GDM1 (cell line): Measurements from ENCODE around the gene MLYCD.

Experiments
- DNase-seq: peaks from one replicate; lab custom pipeline; 2025; lab: John Stamatoyannopoulos, UW

MLYCD gene

DNA sequence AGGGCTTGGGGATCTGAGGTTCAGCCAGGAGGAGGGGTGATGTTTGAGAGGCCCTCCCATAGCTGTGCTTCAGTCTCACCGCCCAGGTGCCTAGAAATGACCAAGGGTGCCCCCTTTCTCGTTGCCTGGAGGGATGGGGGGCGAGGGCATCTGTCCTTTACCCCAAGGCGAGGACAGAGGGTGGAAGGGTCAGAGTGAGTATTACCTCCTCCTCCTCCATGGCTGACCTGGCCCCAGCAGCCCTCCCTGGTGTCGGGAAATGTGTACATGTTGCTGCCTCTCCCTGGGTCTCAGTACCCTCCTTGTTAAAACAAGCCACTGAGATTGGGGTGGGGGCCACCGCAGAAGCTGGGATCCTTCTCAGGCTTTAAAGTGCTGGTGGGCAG lies 71.5 kb downstream of the MLYCD start:
- no peak for DNase-seq

DNA sequence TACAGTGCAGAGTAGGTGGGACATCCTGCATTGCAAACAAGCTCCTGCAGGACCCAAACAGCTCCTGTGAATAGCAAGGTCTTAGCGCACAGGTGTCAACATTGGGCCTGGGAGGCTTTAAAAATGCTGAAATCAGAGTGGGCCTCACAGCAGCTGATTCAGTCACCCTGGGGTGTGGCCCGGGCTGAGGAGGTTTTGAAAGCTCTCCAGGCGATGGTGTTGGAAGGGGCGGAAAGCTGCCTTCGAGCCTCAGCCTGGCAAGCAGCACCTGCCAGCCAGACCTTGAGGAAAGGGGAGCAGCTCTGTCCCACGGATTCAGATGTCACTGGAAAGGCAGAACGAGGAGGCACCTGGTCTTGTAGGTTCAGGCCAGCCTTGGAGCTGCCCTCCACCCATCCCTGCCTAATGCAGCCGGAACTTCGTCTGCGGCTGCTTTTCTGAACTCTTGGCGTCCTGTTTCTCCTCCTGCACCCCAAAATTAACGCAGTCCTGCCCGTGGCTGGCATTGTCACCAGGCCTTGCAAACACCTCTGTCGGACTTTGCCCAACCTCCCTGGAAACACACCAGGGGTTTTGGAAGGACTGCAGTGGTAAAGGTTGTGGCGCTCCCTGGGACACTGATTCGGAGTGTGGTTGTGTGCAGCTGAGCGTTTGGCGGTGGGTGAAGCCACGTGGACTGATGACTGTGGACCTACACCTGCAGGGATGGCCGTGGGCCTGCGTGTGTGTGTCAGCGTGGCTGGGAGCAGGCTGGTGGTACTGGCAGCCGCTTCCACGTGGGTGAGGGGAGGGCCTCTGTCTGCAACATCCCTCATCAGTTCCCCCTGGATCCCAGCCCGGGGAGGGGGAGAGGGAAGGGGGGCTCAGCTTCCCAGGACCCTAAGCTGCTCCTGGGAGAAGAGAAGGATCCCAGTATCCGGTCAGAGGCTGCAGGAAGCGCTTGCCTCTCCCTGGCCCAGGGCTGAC lies 72.5 kb downstream of the MLYCD start:
- no peak for DNase-seq

DNA sequence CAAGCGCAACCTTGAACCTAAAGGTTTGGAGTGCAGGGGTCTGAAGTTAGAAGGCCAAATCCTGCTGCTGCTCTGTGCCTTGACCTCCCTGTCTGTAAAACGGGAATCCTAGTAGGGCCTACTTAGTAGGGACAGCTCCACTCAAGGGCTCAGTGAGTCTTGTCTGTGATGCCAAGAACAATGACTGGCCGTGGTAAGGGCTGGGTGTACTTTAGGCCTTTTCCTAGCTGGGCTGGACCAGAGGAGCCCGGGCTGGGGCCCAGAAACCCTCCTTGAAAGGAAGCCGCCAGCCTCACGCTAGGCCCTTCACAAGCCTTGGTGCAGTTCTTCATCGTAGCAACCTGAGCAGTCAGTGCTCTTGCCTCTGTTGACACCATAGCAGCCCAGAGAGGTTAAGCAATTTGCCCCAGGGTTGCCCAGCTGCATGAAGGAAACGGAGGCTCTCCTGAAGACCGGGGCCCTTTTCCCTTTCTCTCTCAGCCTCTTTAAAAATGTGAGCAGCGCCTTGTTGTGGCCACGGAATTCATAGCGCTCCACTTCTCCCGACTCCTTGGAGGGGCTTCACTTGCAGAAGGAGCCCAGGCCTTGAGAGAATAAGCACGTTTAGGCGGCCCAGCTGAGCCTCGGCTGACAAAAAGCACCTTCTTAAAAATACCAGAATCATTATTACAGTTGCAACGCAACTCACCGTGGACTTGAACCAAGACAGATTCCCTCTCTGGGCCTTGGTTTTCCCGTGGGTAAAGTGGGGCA lies 73.5 kb downstream of the MLYCD start:
- DNase-seq = no peak

DNA sequence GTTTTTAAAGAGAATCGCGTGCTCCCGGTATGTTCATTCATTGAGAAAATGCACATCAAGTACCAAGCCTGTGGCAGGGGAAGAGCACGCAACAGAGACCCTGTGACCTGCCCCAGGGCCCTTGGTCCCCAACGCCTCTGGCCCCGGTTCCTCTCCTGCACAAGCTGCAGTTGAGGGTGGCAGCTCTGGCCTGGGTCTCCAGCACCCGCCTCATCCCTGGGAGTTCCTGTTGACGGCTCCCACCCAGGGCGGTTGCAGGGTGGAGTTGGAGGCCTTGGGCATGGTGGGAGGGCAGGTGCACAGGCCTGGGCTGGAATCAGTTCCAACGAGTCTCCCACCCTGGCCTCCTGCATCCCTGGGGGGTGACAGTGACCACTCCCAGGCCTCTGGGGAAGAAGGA lies 74.2 kb downstream of the MLYCD start:
- no peak for DNase-seq

DNA sequence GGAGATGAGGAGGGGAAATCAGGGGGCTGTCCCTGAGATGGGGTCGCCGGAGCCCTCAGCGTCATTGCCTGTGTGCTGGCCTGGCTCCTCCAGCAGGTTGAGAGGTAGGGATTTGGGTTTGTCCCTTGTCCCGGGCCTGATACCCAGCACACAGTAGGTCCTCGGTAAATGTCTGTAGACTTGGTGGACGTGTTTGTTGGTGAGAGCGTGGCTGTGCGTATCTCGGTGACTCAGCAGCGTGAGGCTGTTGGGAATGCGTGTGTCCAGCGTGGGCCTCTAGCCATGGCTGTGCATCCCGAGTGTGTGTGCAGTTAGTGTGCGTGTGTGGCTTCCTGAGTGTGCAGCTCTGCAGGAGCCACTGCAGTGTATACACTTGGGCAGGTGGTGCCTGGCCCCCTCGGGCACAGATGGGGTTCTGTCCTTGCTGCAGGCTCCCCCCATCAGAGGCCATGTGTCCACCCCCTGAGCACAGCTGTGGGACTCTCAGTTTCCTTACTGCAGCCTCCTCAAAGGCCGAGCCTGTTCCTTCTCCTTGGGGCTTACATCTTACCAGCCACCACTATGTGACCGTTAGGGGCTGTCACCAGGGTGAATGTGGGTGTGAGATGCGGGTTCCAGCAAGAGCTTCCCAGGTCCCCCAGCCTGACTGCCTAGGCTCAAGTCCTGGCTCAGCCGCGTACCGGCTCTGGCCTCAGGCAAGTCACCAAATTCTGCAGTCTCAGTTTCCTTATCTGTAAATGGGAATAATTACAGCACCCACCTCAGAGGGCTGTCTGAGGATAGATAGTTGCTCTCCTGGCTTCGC lies 74.9 kb downstream of the MLYCD start:
- DNase-seq = no peak

DNA sequence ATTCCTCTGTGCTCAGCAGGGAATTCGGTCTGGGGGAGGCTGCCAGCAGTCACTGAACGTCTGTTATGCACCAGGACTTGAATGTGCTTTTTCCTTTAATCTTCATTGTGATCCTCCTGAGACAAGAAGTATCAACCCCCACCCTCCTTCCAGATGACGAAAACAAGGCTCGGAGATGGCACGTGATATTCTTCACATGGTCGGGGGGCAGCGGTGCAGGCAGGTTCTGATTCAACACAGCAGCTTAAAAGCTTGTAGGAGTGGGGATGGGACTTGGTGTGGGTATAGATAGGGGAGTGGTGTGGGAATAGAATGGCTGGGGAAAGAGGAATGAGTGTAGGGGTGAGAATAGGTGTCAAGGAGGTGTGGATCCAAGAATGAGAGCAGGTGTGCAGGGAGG lies 75.6 kb downstream of the MLYCD start:
- DNase-seq = no peak

DNA sequence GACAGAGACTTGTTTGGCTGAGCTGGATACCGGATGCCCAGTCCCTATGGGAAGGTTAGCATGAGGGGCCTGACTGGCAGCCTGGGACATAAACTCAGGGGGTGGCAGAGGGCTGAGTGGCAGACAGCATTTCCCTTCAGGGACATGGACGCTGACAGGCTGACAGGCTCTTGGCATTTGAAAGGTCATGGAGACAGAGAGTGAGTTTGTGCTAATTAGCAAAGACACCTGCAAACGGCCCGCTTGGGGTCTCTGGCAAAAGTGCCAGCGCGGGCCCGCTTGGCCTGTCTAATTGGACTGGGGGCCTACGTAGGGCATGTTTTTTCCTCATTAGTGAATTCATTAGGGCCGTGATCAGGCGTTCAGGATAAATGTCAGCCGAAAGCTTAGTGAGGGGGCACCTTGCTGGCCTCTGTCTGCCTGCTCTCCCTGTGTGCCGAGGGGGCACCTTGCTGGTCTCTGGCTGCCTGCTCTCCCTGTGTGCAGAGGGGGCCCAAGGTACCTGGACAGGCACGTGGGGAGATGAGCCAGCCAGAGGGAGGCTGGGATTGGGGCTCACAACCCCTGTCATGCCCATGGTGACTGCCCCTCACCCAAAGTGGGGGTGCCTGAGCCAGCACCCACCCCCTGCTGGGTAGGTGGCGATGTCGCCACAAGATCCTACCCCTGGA lies 76.8 kb downstream of the MLYCD start:
- no peak for DNase-seq
